Kidney (tissue), 14 donors: ENCODE results near the gene ATR. TPM values are rescaled to one million over a fixed set of nuclear protein-coding genes. Genes with fewer than 3 reads are reported as not detected.
"Not testable (repeated sequence)": the region's sequence is repeated elsewhere in the genome, so short reads cannot be mapped to it uniquely, and the experiment has no call there.

Source experiments
- DNase-seq, 5 donors: peaks; one replicate each; pipeline ENCODE4 v3.0.0-alpha.2; 2013 to 2020
- FAIRE-seq: peaks from 2 replicates; lab custom pipeline; 2012; peaks lifted over from hg19 to GRCh38; lab: Jason Lieb, UNC
- H3K27ac ChIP-seq, 2 donors: one replicate each; pipeline ENCODE4 v1.7.0; 2013; ENCODE audit warnings: low read depth in 2 of 2, low read length in 2 of 2, inconsistent platforms in 1 of 2
- H3K27me3 ChIP-seq: one replicate; pipeline ENCODE4 v1.7.1; 2013; ENCODE audit warnings: low read length, inconsistent platforms; ENCODE audit not compliant: control insufficient read depth, insufficient read depth
- H3K36me3 ChIP-seq, 3 donors: one replicate each; pipeline versions ENCODE4 v1.7.0 to v1.7.1; 2013; ENCODE audit warnings: low read length in 3 of 3, control low read depth in 1 of 3, inconsistent platforms in 1 of 3; ENCODE audit not compliant: insufficient read depth in 3 of 3, control insufficient read depth in 2 of 3
- H3K4me1 ChIP-seq, 3 donors: one replicate each; pipeline versions ENCODE4 v1.7.0 to v1.7.1; 2013; ENCODE audit warnings: low read length in 3 of 3, inconsistent platforms in 1 of 3, low read depth in 1 of 3; ENCODE audit not compliant: control insufficient read depth in 2 of 3, insufficient read depth in 2 of 3
- H3K4me3 ChIP-seq, 3 donors: one replicate each; pipeline versions ENCODE4 v1.7.0 to v1.8.1; 2013; ENCODE audit warnings: low read length in 3 of 3, control low read depth in 1 of 3, inconsistent platforms in 1 of 3
- H3K9ac ChIP-seq, 3 donors: one replicate each; pipeline versions ENCODE4 v1.7.0 to v1.7.1; 2013; ENCODE audit warnings: low read length in 3 of 3, control low read depth in 1 of 3, inconsistent platforms in 1 of 3
- H3K9me3 ChIP-seq, 3 donors: one replicate each; pipeline versions ENCODE4 v1.7.0 to v1.7.1; 2013; ENCODE audit warnings: low read length in 3 of 3, control low read depth in 1 of 3, inconsistent platforms in 1 of 3; ENCODE audit not compliant: control insufficient read depth in 2 of 3, insufficient read depth in 1 of 3
- intact Hi-C: fragments of 100-400 bp; cut with DNase I; formaldehyde crosslinking; loops from one replicate; pipeline ENCODE4 v1.11.1; 2022
- polyA plus RNA-seq: library from polyadenylated mRNA; stranded (reverse); fragments of 350-450 nt; fragmentation: Illumina TruSeq; extraction: RNeasy Lipid Tissue Mini Kit (QIAGEN cat#74804); gene quantifications from one replicate; pipeline ENCODE4 v1.2.3, GENCODE V29; 2014; ENCODE audit warnings: low read depth, low replicate concordance; ENCODE audit not compliant: insufficient read depth
- total RNA-seq: library from RNA; stranded (reverse); fragmentation: NEBNext Ultra II Directional; extraction: Animal tissue kit (Norgen Biotek cat#: 25700); gene quantifications from one replicate; pipeline ENCODE4 v1.2.1, GENCODE V29; 2021
- TF ChIP-seq, protein P1 (sequence below): IDR thresholded peaks from 3 replicates; pipeline ENCODE4 v1.5.1; 2012; ENCODE audit warnings: mild to moderate bottlenecking, moderate library complexity, borderline replicate concordance; ENCODE audit not compliant: insufficient read depth; ENCODE audit errors: extremely low read depth
- donor health status: control.
- donor health status: control.
- donor health status: control.
- donor health status: control.
- donor health status: control.
- donor health status: DM: yes; HTN: yes; CAD: no.
- donor health status: Normal renal cell carcinoma (clear cell type).

Gene ATR
- total and polyA plus RNA-seq, 2 donors from 2014 or later, result 17.4 to 31.8 TPM

DNA sequence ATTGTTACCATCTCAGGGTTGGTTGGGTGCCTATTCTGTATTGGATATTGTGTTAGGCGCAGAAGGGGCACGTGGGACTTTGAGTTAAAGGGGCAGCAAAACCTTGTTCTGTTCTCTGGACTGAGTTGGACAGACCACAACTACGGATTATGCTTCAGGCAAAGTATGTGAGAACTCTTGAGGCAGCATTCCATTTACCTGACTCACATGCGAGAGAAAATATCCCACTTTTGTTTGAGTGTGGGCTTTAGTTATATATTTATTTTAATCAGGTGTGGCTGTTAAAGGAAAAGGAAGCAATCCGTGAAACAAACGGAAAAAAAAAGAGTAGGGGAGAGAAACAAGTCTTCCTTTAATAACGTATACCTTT, 17.0 kb upstream of the ATR start:
- Histone ChIP-seq H3K27me3 (no peaks in the 10 kb centered on the region), H3K36me3 (no peaks in the 10 kb centered on the region), H3K4me1 (peaks cover 0 to 12% (median 2%) of the 10 kb centered on the region in 3 donors), H3K27ac (peak overlapping the region; percentile 66 to 76), H3K9me3 (no peaks in the 10 kb centered on the region), H3K4me3 (peak overlapping the region; percentile 78 to 91 (median 79)), H3K9ac (peak overlapping the region; percentile 64 to 74 (median 64))
- intact Hi-C loops, result no loop called here
- TF ChIP-seq, protein P1, sequence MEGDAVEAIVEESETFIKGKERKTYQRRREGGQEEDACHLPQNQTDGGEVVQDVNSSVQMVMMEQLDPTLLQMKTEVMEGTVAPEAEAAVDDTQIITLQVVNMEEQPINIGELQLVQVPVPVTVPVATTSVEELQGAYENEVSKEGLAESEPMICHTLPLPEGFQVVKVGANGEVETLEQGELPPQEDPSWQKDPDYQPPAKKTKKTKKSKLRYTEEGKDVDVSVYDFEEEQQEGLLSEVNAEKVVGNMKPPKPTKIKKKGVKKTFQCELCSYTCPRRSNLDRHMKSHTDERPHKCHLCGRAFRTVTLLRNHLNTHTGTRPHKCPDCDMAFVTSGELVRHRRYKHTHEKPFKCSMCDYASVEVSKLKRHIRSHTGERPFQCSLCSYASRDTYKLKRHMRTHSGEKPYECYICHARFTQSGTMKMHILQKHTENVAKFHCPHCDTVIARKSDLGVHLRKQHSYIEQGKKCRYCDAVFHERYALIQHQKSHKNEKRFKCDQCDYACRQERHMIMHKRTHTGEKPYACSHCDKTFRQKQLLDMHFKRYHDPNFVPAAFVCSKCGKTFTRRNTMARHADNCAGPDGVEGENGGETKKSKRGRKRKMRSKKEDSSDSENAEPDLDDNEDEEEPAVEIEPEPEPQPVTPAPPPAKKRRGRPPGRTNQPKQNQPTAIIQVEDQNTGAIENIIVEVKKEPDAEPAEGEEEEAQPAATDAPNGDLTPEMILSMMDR, result no peak
- no peak for FAIRE-seq
- peak in 3 of 5 donors; percentile 38 to 75 (median 74) for DNase-seq

GRCh38 chr3:142595141-142595540, 16.6 kb upstream of the ATR start:
- H3K36me3 ChIP-seq, result no peaks in the 10 kb centered on the region
- H3K9me3 ChIP-seq, result no peaks in the 10 kb centered on the region
- H3K27ac ChIP-seq, result peak overlapping the region in 1 of 2 donors; percentile 66
- H3K4me3 ChIP-seq, result peak overlapping the region in 2 of 3 donors; percentile 78 to 91
- no peaks in the 10 kb centered on the region for H3K27me3 ChIP-seq
- H3K9ac ChIP-seq, result peak overlapping the region in 1 of 3 donors; percentile 64
- TF ChIP-seq, protein P1, result no peak
- DNase-seq, result no peak
- peaks cover 0 to 12% (median 2%) of the 10 kb centered on the region in 3 donors for H3K4me1 ChIP-seq
- FAIRE-seq, result no peak
- intact Hi-C loops, result no loop called here

- H3K9ac ChIP-seq, FAIRE-seq, H3K36me3 ChIP-seq, intact Hi-C loops, H3K4me3 ChIP-seq, H3K27ac ChIP-seq, H3K4me1 ChIP-seq, DNase-seq, H3K9me3 ChIP-seq, H3K27me3 ChIP-seq: not testable (repeated sequence)
Observed at GRCh38 chr3:142592268-142592667, 13.7 kb upstream of the ATR start.

DNA sequence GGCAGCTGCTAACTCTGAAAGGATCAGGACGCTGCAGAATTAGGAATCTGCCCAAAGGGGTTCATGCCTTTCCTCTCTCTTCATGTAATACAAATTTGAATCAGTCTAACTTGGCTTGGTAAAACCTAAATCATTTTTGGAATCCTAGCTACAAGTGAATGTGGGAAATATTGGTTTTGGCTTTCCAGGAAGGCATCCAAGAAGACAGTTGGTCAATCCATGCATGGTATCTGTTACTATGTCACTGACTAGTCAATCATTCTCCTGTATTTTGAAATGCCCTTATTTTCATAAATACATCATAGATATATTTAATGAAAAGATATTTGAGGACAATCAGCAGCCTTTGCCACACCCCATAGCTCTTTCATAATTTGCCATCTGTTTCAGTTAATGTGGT, 10.2 kb upstream of the ATR start:
- Histone ChIP-seq H3K27ac (no peak overlapping the region), H3K4me1 (no peaks in the 10 kb centered on the region), H3K4me3 (no peak overlapping the region), H3K27me3 (no peaks in the 10 kb centered on the region), H3K9me3 (no peaks in the 10 kb centered on the region), H3K36me3 (no peaks in the 10 kb centered on the region), H3K9ac (no peak overlapping the region)
- FAIRE-seq, result no peak
- intact Hi-C loops, result loop anchor here (10.0 kb wide), 1 partner anchor 406 kb away; no protein-coding TSS in a partner anchor
- TF ChIP-seq, protein P1, result no peak
- no peak for DNase-seq
